HL-60/S4 (cell line): Measurements from ENCODE around the gene MRGPRE.

Experiments
- in situ Hi-C: fragments of 300-500 bp; cut with MboI; formaldehyde crosslinking; loops from 2 replicates; pipeline ENCODE4 v1.14.3; 2022; ENCODE audit warnings: low sequenced_read_pairs

MRGPRE gene

DNA sequence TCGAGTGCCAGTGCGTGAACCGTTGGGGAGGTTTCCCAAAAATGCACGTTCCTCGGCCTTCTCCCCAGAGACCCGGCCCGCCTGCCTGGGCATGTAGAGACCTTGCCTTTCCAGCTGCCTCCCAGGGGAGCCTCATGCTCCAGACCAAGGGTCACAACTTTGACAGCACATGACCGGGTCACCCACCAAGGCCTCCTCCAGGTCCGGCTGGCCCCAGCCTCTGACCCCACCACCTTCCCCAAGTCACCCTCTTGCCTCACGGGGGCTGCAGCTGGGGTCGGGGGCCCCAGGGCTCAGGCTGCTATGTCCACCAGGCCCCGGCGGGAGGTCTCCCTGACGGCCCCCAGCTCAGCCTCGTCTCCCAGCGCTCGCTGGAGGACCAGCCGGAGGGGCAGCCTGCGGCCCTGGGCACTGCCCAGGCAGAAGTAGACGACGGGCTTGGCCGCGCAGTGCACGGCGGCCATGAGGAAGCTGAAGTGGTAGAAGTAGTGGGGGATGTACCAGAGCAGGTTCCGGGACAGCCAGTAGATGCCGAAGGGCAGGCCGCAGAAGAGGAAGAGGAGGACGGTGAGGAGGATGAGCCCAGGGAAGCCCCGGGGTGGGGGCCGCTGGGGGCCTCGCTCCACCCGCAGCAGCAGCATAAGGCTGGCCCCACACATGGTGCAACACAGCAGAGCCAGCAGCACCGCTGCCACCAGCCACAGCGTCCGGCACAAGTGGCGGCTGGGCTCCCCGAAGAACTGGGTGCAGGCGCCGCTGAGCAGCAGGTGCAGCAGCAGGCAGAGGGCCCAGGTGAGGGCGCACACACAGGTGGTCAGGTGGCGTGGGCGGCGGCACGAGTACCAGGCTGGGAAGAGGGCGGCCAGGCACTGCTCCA is 4.4 kb downstream of the MRGPRE start:
- in situ Hi-C loops, result no loop called here

DNA sequence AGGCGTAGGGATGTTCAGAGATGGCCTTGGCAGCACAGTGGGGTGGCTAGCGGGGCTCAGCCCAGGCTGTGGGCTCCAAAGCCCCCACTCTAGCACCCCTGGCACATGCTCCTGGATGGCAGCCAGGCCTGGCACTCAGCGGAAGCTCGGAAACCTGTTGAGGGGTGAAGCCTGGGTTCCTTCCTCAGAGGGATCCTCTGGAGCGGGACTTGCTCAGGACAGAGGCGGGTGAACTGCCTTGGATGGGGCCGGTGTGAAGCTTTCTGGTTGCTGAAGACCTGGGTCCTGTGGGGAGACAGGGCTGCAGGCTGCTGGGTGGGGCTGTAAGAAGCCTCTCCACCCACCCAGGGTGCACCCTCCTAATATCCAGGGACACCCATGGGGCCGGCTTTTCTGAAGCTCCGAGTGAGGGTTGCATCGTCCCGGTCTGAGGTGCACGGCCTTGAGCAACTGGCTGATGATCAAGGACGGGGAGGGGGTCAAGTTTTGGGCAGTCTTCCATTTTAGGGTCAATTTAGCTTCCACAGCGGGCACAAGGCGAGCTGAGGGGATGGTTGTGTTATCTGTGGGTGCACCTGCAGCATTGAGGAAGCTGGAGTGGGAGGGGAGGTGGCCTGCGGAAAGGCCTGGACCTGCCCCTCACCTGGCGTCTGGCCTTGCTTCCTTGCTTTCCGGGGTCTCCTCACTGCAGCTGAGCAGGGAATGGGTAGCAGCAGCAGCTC is 5.2 kb downstream of the MRGPRE start:
- in situ Hi-C loops, result no loop called here

DNA sequence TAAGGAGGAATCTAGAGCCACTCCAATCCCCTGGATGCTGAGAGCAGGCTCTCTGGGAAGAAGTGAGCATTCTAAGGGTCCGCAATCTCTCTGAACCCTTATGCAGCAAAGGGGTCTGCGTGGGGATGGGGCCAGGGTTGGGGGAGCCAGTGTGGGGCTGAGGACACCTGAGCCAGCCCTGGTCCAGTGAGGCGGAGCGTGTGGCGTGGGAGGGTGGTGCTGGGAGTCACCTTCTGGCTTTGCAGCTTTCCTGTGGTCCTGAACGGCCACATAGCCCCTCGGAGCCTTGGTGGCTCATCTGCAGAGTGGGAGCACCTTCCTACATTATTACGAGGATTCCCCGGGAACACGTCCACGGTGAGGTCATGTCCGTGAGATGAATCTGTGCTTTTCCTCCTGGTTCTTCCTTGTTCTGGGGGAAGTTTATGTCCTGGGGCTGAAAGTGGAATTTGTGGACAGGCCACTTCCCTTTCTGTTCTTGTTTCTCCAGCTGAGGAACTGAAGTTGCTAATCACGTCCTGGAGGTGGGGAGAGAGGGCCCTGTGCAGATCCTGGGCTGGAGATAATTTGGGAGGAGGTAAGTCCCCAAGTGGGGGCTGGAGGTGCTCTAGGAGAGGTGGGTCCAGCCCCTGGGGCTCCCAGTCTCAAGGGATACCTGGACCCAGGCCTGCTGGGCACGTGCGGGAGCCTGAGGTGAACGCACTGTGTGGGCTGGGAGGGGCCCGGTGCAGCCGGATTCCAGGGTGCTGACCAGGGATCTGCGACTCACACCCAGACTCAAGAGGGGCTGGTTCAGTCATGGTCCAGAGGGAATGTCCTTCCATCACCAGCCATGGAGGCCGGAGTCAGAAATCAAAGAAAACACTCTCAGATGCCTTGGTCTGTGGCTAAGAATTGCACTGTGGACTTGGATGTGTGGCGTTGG is 6.1 kb downstream of the MRGPRE start:
- in situ Hi-C loops, result no loop called here

DNA sequence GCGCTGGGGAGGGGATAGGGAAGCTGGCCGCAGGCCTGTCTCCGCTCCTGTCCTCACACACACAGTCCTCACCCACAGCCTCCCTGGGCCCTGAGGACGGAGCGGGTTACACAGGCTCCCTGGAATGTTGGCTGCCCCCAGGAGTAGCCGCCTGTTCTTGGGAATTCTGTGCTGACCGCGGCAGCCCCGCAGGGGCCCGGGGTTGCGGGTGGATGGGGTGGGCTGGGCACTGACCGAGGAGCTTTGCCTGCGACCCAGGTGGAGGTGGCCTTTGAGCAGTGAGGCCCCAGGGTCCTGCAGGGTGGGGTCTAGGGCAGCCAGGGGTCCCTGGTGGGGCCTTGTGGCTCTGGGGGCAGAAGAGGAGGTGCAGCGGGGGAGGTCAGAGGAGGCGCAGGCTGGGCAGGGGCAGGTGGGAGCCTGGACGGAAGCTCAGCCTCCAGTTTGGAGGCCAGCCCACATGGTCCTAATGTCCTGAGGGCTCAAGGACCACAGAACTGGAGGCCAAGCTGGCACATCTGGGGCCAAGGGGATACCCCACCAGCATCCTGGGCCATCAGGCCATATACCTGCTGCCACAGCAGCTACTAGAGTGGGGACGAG is 7.0 kb downstream of the MRGPRE start:
- in situ Hi-C loops, result no loop called here

DNA sequence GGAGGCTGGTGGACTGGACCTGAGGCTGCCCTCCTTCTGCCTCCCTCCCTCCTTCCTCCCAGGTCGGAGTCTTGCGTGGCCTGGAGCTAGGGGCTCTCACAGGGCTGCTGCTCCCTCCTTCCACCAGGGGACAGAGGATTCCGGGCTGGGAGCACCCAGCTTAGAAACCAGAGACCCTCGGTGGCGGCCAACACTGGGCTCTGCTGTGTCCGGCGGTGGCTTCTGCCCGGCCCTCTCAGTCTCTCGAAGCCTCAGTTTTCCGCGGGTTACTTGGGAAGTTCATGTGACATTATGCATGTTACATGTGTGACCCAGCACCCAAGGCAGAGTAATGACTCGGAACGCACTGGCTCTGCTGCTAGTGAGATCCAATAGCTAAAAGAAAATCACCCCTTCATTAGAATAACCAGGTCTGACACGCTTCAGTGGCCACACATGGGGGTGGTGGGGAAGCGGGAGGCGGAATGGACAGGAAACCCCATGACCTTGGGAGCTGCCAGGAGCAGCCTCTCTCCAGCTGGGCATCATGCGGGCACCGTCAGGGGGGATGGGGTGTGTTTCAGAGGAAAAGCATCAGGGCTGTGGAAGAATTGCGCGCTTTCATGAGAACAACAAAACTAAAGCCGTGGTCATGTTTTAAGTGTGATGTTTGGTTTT is 7.7 kb downstream of the MRGPRE start:
- in situ Hi-C loops, result no loop called here

DNA sequence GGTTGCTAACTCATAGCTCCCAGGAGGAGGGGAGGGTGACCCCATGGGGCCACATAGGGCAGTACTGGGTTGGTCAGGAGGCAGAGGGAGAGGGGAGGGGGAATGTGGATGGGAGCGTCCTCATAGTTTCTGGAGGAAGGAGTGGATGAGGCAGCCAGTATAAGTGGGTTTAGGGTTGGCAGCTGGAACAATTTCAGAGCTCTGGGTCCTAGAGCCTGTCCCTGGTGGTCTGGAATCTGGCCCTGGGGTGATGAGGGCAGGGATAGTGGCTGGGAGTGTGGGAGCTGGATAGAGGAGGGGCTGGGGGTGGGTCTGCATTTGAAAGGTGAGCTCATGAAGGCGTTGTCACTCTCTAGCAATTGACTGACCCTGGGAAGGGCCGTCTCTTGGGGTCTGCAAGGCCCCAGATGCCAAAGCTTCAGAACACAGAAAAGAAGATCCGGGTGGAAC is 8.3 kb downstream of the MRGPRE start:
- in situ Hi-C loops, result no loop called here

DNA sequence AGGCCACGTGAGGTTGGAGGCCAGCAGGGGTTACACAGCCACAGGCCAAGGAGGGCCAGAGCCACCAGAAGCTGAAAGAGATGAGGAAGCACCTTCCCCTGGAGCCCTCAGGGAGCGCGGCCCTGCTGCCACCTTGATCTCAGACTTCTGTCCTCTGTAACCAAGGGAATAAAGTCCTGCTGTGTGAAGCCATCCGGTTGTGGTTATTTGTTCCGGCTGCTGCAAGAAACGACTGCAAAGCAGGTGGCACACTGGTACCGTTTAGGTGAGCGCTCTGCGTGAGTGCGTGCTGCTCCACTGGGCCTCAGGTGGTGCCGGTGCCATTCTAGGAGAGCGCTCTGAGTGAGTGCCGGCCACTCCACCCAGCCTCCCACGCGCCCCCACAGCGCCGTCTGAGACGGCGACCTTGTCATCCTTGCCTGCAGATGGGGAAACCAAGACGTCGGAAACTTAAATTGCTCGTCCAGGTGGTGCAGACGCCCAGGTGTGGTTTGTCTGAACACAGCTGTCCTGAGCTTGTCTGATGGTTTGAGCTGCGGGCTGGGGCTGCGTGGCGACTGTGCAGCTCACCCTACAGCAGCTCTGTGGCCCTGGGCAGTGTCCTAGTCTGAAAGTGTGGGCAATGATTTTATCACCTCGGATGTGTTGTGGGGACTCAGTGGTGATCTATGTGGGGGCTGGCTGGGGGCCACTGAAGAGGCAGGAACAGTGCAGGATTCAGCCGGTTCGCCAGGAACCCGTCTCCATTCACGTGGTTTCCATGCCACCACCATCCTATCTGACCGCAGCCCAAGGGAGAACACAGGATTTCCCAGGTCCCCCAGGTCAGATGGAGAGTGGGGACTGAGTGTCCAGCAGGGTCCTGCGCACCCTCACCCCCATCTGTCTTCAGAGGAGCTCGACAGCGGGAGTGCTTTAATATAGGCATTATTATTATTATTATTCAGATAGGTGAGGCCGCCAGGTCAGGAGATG is 9.0 kb downstream of the MRGPRE start:
- in situ Hi-C loops, result no loop called here

DNA sequence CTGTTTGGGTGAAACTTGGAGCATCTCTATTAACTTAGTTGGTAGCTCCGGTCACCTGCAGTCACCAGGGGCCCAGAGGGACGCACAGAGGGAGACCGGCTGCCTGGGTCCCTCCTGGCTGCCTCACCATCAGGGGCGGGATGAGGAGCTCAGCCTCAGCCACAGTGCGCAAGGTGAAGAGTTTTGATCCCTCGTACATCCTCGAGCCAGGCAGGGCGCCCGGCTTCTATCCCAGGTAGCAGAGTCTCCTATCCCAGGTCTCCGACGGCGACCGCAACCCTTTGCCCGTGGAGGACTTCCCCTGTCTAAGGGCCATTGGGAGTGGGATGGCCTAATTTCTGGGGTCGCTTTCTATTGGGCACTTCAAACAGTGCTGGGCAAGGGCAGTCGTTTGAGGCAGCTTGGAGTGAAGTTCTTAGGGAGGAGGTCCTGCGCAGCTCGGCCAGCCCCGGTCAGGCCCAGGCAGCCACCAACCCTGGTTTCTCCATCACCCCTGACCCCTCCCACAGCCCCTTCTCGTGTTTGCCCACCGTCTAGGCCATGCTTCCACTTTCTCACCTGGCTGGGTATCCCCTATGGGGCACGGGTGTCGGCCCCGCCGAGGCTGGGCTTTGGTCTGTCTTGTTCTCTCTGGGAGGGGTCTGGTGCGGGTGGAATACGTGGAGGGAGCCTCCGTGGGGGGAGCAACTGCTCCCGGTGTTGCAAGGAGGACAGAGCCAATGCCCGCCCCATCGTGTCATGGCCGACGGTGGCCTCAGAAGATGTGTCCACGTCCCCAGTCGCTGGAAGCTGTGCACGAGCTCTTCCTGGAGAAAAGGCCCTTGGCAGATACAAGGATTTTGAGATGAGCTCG is 10.0 kb downstream of the MRGPRE start:
- in situ Hi-C loops, result no loop called here

DNA sequence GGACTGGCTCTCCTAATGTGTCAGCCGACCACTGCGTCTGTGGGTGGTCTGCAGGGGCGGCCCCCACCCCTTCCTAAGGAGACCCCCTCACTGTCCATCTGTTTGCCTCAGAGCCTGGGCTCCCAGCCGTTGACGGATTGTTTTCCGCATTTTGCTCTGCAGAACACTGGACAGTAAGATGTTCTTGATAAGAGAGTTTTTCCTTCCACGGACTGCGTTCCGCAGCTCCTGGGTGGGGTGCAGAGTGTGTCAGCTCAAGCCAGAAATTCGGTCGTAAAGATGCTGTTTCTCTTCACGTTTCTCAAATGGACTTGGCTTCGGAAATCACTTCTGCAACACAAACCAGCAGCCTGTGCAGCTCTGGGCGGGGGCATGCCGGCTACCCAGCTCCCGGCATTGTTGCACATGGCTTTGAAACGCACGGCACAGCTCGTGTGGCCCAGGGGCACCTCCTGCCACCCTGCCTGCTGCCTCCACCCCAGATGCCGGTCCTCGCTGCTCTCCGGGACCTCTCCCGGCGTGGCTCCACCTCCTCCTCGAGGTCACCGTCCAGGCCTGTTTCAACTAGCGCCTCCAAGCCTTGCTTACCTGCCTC is 10.7 kb downstream of the MRGPRE start:
- in situ Hi-C loops, result no loop called here

DNA sequence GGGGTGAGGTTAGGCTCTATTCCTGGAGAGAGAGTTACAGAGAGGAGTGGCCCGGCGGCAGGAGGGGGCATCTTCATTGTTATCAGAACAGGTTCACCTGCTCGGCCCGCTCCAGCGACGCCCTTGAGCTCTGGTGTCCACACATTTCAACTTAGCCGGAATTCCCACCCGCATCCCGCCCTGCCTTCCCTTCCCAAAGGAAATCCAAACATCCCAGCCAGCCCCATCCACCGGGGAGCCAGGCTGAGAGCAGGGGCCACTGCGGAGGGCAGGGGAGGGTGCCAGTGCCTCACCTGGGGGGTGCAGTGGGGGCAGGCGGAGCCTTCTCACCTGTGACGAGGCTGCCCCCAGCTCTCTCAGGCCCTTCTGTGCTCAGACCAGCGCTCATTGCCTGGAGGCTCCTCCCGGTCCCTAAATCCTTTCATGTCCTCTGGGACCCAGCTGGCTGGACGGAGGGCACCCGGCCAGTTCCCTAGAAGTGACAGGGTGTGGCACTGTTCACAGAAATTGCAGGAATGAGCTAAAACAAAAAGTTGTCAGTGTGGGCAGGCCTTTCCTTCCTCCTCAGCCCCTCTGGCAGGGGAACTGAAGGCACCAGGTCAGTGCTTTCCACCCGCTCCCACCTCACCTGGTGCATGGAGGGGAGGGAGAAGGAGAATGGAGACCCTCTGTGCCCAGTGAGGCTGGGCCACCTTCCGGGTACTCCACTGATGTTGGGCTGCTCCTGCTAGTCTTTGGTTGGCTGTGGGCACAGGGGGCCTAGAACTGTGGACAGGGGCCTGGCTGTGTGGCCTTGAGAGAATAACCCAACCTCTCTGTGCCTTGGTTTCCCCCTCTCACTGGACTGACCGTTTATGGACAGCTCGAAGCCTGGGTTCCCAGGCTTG is 11.5 kb downstream of the MRGPRE start:
- in situ Hi-C loops, result no loop called here

DNA sequence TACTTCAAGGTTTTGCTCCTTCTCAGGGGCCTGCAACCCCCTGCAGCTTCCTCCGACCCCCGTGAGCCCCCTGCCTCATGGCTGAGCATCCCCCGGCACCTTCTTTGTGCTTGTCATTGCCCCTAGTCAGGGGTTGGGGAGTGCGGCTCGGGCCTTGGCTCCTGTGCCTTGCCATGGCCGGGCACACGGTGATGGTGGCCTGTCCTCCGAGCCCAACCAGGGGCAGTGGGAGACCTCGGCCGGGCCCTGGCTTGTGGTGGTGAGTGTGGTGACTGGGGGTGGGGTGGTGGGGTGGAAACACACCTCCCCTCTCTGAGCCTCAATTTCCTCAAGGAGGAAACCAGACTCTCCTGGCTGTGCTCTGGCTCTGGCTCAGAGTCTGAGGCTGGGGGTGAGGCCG is 12.1 kb downstream of the MRGPRE start:
- in situ Hi-C loops, result no loop called here

DNA sequence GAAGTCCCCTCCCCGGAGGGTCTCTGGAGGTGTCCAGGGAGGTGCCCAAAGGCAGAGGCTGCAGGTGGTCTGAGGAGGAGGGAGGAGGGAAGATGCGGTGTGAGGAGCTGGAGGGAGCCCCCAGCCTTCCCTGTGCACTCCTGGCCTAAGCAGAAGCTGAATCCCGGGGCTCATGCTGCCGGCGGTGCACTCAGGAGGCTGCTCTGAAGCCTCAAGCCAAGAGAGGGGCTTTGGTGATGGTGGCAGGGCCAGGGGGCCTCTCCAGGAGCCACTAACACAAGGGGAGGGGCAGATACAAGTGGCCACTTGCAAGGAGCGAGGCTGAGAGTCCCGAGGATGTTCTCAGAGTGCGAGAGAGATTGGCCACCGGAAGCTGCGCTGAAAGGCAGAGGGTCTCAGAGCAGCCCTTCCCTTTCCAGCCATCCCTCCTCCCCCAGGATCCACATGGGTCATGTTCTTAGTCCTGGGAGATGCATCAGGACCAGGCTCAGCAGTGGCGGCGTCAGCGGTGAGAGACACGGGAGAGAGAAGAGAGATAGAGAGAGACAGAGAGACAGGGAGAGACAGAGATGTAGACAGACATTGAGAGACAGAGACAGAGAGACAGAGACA is 12.8 kb downstream of the MRGPRE start:
- in situ Hi-C loops, result loop anchor here (10.0 kb wide), 1 partner anchor 105 kb away; no protein-coding TSS in a partner anchor

DNA sequence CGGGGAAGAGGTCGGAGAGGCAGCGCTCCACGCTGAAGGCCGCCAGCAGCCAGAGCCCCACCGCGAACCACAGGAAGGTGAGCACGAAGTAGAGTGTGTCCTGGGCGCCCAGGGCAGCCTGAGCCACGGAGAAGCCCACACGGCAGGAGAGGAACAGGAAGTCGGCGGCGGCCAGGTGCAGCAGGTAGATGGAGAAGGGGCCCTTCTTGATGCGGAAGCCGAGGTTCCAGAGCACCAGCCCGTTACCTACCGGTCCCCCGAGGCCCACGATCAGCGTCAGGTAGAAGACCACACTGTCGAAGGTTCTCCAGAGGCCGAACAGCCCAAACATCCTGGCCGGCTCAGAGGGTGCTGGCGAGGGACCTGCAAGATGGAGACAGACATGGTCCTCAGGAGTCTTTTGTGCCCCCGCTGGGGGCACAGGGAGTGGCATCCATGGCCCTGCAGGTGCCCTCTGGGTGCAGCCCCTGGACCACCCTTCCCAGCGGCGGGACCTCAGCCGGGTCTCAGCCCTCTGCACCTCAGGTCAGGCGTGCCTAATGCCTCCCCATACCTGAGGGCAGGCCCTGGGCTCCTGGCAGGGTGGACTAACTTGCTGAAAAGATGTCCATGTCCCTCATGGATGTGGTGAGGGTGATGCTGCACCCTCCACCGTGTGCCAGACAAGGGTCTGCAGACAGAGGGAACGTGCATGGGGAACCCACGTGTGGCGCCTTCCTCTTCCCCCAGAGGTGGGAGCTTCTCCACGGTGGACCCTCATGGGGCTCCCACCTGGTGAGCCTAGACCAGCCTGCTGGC is 13.5 kb downstream of the MRGPRE start, which contains the start of gene MRGPRG:
TSS of gene MRGPRG (minus strand) at position 331 of the 798 bp plus-strand sequence. CDS start at position 331, 0 bp downstream.
- in situ Hi-C loops, result loop anchor here (10.0 kb wide), 1 partner anchor 104 kb away; no protein-coding TSS in a partner anchor

DNA sequence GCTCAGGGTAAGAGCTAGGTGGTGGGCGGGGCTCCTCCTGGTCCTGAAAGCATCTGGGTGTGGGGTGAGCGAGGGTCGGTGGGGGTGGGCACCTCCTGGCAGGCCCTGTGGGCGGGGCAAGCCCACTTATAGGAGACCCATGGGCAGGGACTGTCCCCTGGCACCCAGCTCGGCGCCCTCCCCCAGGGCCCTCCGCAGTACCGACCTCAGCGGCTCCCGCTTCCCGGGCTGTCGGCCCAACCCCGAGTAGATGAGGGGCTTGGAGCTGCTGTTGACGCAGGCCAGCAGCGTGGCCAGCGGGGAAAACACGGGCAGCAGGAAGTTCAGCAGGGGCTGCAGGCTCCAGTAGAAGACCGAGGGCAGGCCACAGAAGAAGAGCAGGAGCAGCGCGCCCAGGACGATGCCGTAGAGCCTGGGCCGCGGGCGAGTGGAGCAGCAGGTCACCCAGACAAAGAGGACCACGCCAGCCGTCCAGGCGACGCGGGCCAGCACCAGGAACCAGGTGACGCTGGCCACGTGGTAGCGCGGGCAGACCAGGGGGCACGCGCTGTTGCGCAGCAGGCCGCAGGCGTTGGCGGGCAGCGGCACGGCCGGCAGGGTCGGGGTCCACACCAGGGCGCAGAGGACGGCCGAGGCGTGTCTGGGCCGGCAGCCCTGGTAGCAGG is 14.3 kb downstream of the MRGPRE start:
- in situ Hi-C loops, result loop anchor here (10.0 kb wide), 1 partner anchor 103 kb away; no protein-coding TSS in a partner anchor
